HG02852 (cell line): ENCODE results near the gene CCDC61.

Source experiments
- ATAC-seq: cut with Tn5 transposase; IDR thresholded peaks from one replicate; pipeline ENCODE4 v1.9.1; 2021; ENCODE audit warnings: mild to moderate bottlenecking, moderate library complexity; ENCODE audit not compliant: unreplicated experiment

CCDC61 gene

GRCh38 chr19:46015687-46016425 is 20.6 kb downstream of the CCDC61 start:
- ATAC-seq: no peak

GRCh38 chr19:46016426-46017094 is 21.3 kb downstream of the CCDC61 start:
- no peak for ATAC-seq

GRCh38 chr19:46017095-46017429 is 21.8 kb downstream of the CCDC61 start:
- ATAC-seq: no peak

GRCh38 chr19:46017874-46018675 is 22.8 kb downstream of the CCDC61 start:
- no peak for ATAC-seq

GRCh38 chr19:46018729-46019251 is 23.5 kb downstream of the CCDC61 start:
- no peak for ATAC-seq

GRCh38 chr19:46019270-46019669 is 24.0 kb downstream of the CCDC61 start:
- ATAC-seq: no peak

- no peak for ATAC-seq
Observed at GRCh38 chr19:46020819-46021125, 25.5 kb downstream of the CCDC61 start.

- no peak for ATAC-seq
Observed at GRCh38 chr19:46021531-46022041, 26.3 kb downstream of the CCDC61 start.

- ATAC-seq: no peak
Observed at GRCh38 chr19:46022061-46022430, 26.8 kb downstream of the CCDC61 start.

- ATAC-seq: no peak
Observed at GRCh38 chr19:46022431-46023310, 27.4 kb downstream of the CCDC61 start, which contains the start of gene PGLYRP1. Gene PGLYRP1 (minus strand): TSS chr19:46023053. CDS start chr19:46023021, 32 bp downstream.

- ATAC-seq: no peak
Observed at GRCh38 chr19:46023311-46023779, 28.1 kb downstream of the CCDC61 start.

- ATAC-seq: no peak
Observed at GRCh38 chr19:46025835-46026234, 30.6 kb downstream of the CCDC61 start.

- ATAC-seq: no peak
Observed at GRCh38 chr19:46030812-46031550, 35.7 kb downstream of the CCDC61 start.

GRCh38 chr19:46031781-46032596 is 36.7 kb downstream of the CCDC61 start:
- no peak for ATAC-seq

GRCh38 chr19:46032597-46033025 is 37.3 kb downstream of the CCDC61 start:
- ATAC-seq: no peak

GRCh38 chr19:46033401-46033800 is 38.1 kb downstream of the CCDC61 start:
- no peak for ATAC-seq

GRCh38 chr19:46035546-46035945 is 40.3 kb downstream of the CCDC61 start:
- no peak for ATAC-seq

GRCh38 chr19:46035986-46036743 is 40.9 kb downstream of the CCDC61 start:
- no peak for ATAC-seq
